Keratinocyte (primary cell): ENCODE results near the gene FBLN5. TPM values are rescaled to one million over a fixed set of nuclear protein-coding genes. Genes with fewer than 3 reads are reported as not detected.

Experiments used
- DNase-seq: peaks from one replicate; pipeline ENCODE4 v3.0.0-alpha.2; 2011; ENCODE audit warnings: low read depth, missing footprints, low spot score
- FAIRE-seq: peaks from 2 replicates; lab custom pipeline; 2011; peaks lifted over from hg19 to GRCh38; lab: Jason Lieb, UNC
- H2AFZ ChIP-seq: 2 replicates; pipeline ENCODE4 v1.6.0; 2012; ENCODE audit warnings: low read length, control low read depth, inconsistent platforms; ENCODE audit not compliant: control insufficient read depth
- H3K27ac ChIP-seq: 2 replicates; pipeline ENCODE4 v1.5.1; 2011; ENCODE audit warnings: low read length; ENCODE audit not compliant: control insufficient read depth, insufficient read depth
- H3K27me3 ChIP-seq: 3 replicates; pipeline ENCODE4 v1.6.0; 2011; ENCODE audit warnings: low read length; ENCODE audit not compliant: control insufficient read depth, insufficient read depth; ENCODE audit errors: extremely low read depth
- H3K36me3 ChIP-seq, 2 experiments: 2 replicates in 1 of 2; 3 replicates in 1 of 2; pipeline ENCODE4 v1.5.1; 2011; ENCODE audit warnings: low read length in 2 of 2, mild to moderate bottlenecking in 1 of 2; ENCODE audit not compliant: control insufficient read depth in 2 of 2, insufficient read depth in 2 of 2; ENCODE audit errors: extremely low read depth in 1 of 2
- H3K4me1 ChIP-seq: 3 replicates; pipeline ENCODE4 v1.5.1; 2011; ENCODE audit warnings: low read length; ENCODE audit not compliant: control insufficient read depth, insufficient read depth; ENCODE audit errors: extremely low read depth
- H3K4me2 ChIP-seq: 3 replicates; pipeline ENCODE4 v1.6.0; 2011; ENCODE audit warnings: low read depth, low read length; ENCODE audit not compliant: control insufficient read depth, insufficient read depth; ENCODE audit errors: extremely low read depth
- H3K4me3 ChIP-seq, 3 experiments: fragments of 200-600 bp in 1 of 3; sonication (generic) in 1 of 3; 2 replicates in 2 of 3; 3 replicates in 1 of 3; pipeline ENCODE4 v1.5.1; 2011 to 2016; ENCODE audit warnings: low read length in 3 of 3, mild to moderate bottlenecking in 3 of 3, control low read depth in 2 of 3, inconsistent platforms in 1 of 3, low read depth in 1 of 3, mixed read lengths in 1 of 3, mixed run types in 1 of 3, moderate library complexity in 1 of 3; ENCODE audit not compliant: control insufficient read depth in 2 of 3, insufficient read depth in 2 of 3; ENCODE audit errors: extremely low read depth in 1 of 3
- H3K79me2 ChIP-seq: 2 replicates; pipeline ENCODE4 v1.6.0; 2012; ENCODE audit warnings: low read length; ENCODE audit not compliant: control insufficient read depth, insufficient read depth
- H3K9ac ChIP-seq: 3 replicates; pipeline ENCODE4 v1.6.0; 2011; ENCODE audit warnings: low read length; ENCODE audit not compliant: control insufficient read depth, insufficient read depth; ENCODE audit errors: extremely low read depth
- H3K9me1 ChIP-seq: 3 replicates; pipeline ENCODE4 v1.6.0; 2011; ENCODE audit warnings: low read length; ENCODE audit not compliant: control insufficient read depth, insufficient read depth; ENCODE audit errors: extremely low read depth
- H3K9me3 ChIP-seq: 2 replicates; pipeline ENCODE4 v1.5.1; 2012; ENCODE audit warnings: low read depth, low read length; ENCODE audit not compliant: control insufficient read depth
- H4K20me1 ChIP-seq: 3 replicates; pipeline ENCODE4 v1.6.0; 2011; ENCODE audit warnings: low read length; ENCODE audit not compliant: control insufficient read depth, insufficient read depth; ENCODE audit errors: extremely low read depth
- EZH2 ChIP-seq: IDR thresholded peaks from one replicate; pipeline ENCODE4 v1.6.1; 2012; ENCODE audit warnings: inconsistent platforms, mild to moderate bottlenecking, low read length, moderate library complexity
- dilution Hi-C: fragments of 300-500 bp; cut with MboI; formaldehyde crosslinking; loops from one replicate; pipeline ENCODE4 v1.7.0; 2020; ENCODE audit warnings: low sequenced_read_pairs; ENCODE audit not compliant: extremely low pct_ligation_motif_present
- polyA plus RNA-seq, 5 experiments: library from polyadenylated mRNA; depleted of rRNA in 3 of 5; stranded (reverse) in 3 of 5; stranded (forward) in 1 of 5; unstranded in 1 of 5; fragments of >200 nt; gene quantifications; 1 replicate in 1 of 5; 2 replicates in 3 of 5; 3 replicates in 1 of 5; pipeline versions ENCODE4 v1.2.1 to v1.2.3, GENCODE V29; 2011 to 2012; ENCODE audit warnings: missing spikeins in 2 of 5, low read depth in 1 of 5, low replicate concordance in 1 of 5
- TF ChIP-seq, protein P1 (sequence below), 3 experiments: IDR thresholded peaks in 1 of 3; conservative IDR thresholded peaks in 1 of 3; optimal IDR thresholded peaks in 1 of 3; 2 replicates in 2 of 3; 3 replicates in 1 of 3; pipeline versions ENCODE3 to v1.5.1; 2011; ENCODE audit warnings: low read length in 3 of 3, mild to moderate bottlenecking in 3 of 3, moderate library complexity in 2 of 3, control low read depth in 1 of 3, inconsistent platforms in 1 of 3; ENCODE audit not compliant: insufficient read depth in 2 of 3; ENCODE audit errors: extremely low read depth in 1 of 3

The FBLN5 gene
- polyA plus RNA-seq, 1 donor (not counting 4 experiments of a cell fraction or from before 2014, with no cell fraction given) = 0.10 TPM

DNA sequence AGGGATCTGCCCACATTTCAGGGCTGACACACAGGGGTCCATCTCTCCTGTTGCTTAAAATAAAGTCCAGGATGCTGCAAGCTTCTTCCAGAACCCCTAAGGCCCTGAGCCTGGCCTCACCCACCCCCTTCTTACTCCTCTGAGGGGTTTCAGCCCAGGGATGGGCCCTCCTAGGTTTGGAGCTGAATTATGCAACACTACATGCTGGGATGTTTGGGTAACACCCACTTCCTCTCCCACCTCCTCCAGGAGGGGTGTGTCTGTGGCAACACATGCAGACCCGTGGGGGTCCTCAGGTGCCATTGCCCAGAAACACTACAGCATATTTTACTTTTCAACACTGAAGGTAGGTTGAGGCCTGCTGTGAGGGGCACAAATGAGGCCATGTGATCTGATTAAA lies 5.4 kb downstream of the FBLN5 start:
- Histone ChIP-seq H3K9me3 (no peaks in the 10 kb centered on the region), H3K27me3 (peaks cover 21% of the 10 kb centered on the region), H2AFZ (no peak overlapping the region), H3K27ac (no peak overlapping the region), H3K4me2 (no peak overlapping the region), H3K4me3 (no peak overlapping the region), H3K4me1 (peaks cover 6% of the 10 kb centered on the region), H4K20me1 (no peaks in the 10 kb centered on the region), H3K36me3 (no peaks in the 10 kb centered on the region), H3K9ac (no peak overlapping the region), H3K9me1 (no peaks in the 10 kb centered on the region), H3K79me2 (no peaks in the 10 kb centered on the region)
- dilution Hi-C loops = no loop called here
- TF ChIP-seq, protein P1, sequence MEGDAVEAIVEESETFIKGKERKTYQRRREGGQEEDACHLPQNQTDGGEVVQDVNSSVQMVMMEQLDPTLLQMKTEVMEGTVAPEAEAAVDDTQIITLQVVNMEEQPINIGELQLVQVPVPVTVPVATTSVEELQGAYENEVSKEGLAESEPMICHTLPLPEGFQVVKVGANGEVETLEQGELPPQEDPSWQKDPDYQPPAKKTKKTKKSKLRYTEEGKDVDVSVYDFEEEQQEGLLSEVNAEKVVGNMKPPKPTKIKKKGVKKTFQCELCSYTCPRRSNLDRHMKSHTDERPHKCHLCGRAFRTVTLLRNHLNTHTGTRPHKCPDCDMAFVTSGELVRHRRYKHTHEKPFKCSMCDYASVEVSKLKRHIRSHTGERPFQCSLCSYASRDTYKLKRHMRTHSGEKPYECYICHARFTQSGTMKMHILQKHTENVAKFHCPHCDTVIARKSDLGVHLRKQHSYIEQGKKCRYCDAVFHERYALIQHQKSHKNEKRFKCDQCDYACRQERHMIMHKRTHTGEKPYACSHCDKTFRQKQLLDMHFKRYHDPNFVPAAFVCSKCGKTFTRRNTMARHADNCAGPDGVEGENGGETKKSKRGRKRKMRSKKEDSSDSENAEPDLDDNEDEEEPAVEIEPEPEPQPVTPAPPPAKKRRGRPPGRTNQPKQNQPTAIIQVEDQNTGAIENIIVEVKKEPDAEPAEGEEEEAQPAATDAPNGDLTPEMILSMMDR (optimal IDR thresholded peaks at IDR 0.05 in 1 of 3, IDR thresholded peaks at IDR 0.05 in 1 of 3, conservative IDR thresholded peaks at IDR 0.05 in 1 of 3; ENCODE audit: extremely low read depth in 1 of 3, insufficient read depth in 2 of 3, low read length in 3 of 3) = no peak
- TF ChIP-seq EZH2 = no peak
- FAIRE-seq = no peak
- DNase-seq = no peak

DNA sequence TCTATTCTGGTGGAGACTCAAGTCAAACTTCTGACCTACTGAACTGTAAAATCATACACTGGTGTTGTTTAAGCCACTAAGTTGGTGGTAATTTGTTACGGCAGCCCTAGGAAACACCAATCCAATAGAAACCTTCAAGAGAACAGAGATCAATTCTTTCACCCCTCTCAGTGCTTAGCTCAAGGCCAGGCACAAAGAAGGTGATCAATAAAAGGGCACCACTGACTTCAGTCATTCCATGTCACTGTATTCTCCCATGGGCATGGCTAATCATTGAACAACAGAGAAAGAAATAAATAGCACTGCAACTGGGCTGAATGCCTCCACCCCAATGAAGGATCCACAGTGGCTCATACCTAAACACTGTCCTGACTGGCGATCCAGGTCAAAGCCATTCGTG lies 7.3 kb downstream of the FBLN5 start:
- dilution Hi-C loops = no loop called here
- FAIRE-seq = no peak
- TF ChIP-seq EZH2 = no peak
- TF ChIP-seq, protein P1 (optimal IDR thresholded peaks at IDR 0.05 in 1 of 3, IDR thresholded peaks at IDR 0.05 in 1 of 3, conservative IDR thresholded peaks at IDR 0.05 in 1 of 3; ENCODE audit: extremely low read depth in 1 of 3, insufficient read depth in 2 of 3, low read length in 3 of 3) = no peak
- Histone ChIP-seq H3K9me1 (no peaks in the 10 kb centered on the region), H3K36me3 (no peaks in the 10 kb centered on the region), H3K4me1 (no peaks in the 10 kb centered on the region), H3K27me3 (peaks cover 3% of the 10 kb centered on the region), H2AFZ (no peak overlapping the region), H4K20me1 (no peaks in the 10 kb centered on the region), H3K9ac (no peak overlapping the region), H3K9me3 (no peaks in the 10 kb centered on the region), H3K4me2 (no peak overlapping the region), H3K4me3 (no peak overlapping the region), H3K79me2 (no peaks in the 10 kb centered on the region), H3K27ac (no peak overlapping the region)
- no peak for DNase-seq
